Pancreas (tissue), 10 donors: ENCODE measurements around the gene TNRC6A. TPM values are rescaled to one million over a fixed set of nuclear protein-coding genes. Genes with fewer than 3 reads are reported as not detected.

ENCODE experiments used
- ATAC-seq, 4 donors: fragments of 200-7000 bp; cut with Tn5 transposase; one replicate each; pipeline versions ENCODE4 v1.8.0 to v1.9.1; 2020; ENCODE audit warnings: mild to moderate bottlenecking in 4 of 4, moderate library complexity in 4 of 4
- DNase-seq, 6 donors: peaks; one replicate each; pipeline ENCODE4 v3.0.0-alpha.2; 2020
- FAIRE-seq: peaks from 2 replicates; lab custom pipeline; 2012; peaks lifted over from hg19 to GRCh38; lab: Jason Lieb, UNC
- H3K27ac ChIP-seq, 4 donors: fragments of 200-600 bp; sonication (generic); 1 replicate in 3 of 4; 2 replicates in 1 of 4; pipeline versions ENCODE4 v1.5.0 to v1.8.0; 2020
- H3K27me3 ChIP-seq, 4 donors: fragments of 200-600 bp; one replicate each; pipeline ENCODE4 v1.8.0; 2021
- H3K36me3 ChIP-seq, 3 donors: fragments of 200-600 bp; sonication (generic) in 1 of 3; one replicate each; pipeline versions ENCODE4 v1.5.0 to v1.8.0; 2020 to 2021
- H3K4me1 ChIP-seq, 3 donors: fragments of 200-600 bp; one replicate each; pipeline ENCODE4 v1.8.0; 2021
- H3K4me3 ChIP-seq, 4 donors: fragments of 200-600 bp; sonication (generic) in 2 of 4; one replicate each; pipeline versions ENCODE4 v1.5.0 to v1.8.0; 2020 to 2021
- H3K9me3 ChIP-seq, 4 donors: fragments of 200-600 bp; one replicate each; pipeline ENCODE4 v1.8.0; 2021
- CTCF ChIP-seq, 4 donors: fragments of 200-600 bp; sonication (generic) in 3 of 4; IDR thresholded peaks; one replicate each; pipeline versions ENCODE4 v1.5.0 to v1.8.0; 2021; ENCODE audit warnings: antibody characterized with exemption in 4 of 4
- WGBS, 2 donors: extraction: QIAGEN DNeasy Blood & Tissue Kit; methylation state at CpG; one replicate each; pipeline ENCODE4 v1.1.7; 2013; 5-methylcytosine and 5-hydroxymethylcytosine counted together
- intact Hi-C, 3 donors: fragments of 100-400 bp; cut with DNase I; formaldehyde crosslinking; loops; one replicate each; pipeline versions ENCODE4 v1.11.1 to v1.14.2; 2022
- polyA plus RNA-seq, 2 donors: library from polyadenylated mRNA; stranded (reverse); fragments of 200-250 nt; gene quantifications; one replicate each; pipeline ENCODE4 v1.2.3, GENCODE V29; 2013
- total RNA-seq, 6 donors: library from RNA; stranded (reverse); fragmentation: NEBNext Ultra II Directional in 4 of 6; extraction: Animal tissue kit (Norgen Biotek cat#: 25700) in 4 of 6; gene quantifications; one replicate each; pipeline versions ENCODE4 v1.2.1 to v1.2.4, GENCODE V29; 2021 to 2023
- donor health status: healthy with polysubstance abuse.
- donor health status: DM: no; HTN: no; CAD: no; lungs with moderate emphysema.
- donor health status: DM: no; HTN: no; CAD: no.
- donor health status: control.
- donor health status: control.
- donor health status: Bipolar disorder and iron deficiency.
- donor health status: DM: yes; HTN: yes; CAD: no.
- donor health status: DM: no; HTN: no; CAD: no.
- donor health status: DM: no; HTN: no; CAD: no.
- donor health status: DM: yes; HTN: yes; CAD: no.

TNRC6A gene
- total and polyA plus RNA-seq, 8 donors: 15.6 to 33.9 (median 23.2) TPM

- Histone ChIP-seq H3K27me3 (no peaks in the 10 kb centered on the region), H3K9me3 (no peaks in the 10 kb centered on the region), H3K4me1 (no peaks in the 10 kb centered on the region), H3K27ac (no peak overlapping the region), H3K36me3 (no peaks in the 10 kb centered on the region), H3K4me3 (no peak overlapping the region)
- 69 to 71% methylated on average over 8 of the region's 8 CpGs for WGBS, 2 donors
- ATAC-seq (no peak), FAIRE-seq (no peak), DNase-seq (no peak)
- intact Hi-C loops: no loop called here
- TF ChIP-seq CTCF (IDR thresholded peaks at IDR 0.05): no peak
These were observed 122.2 kb downstream of the TNRC6A start for GRCh38 chr16:24851700-24852099.

GRCh38 chr16:24852281-24852721 lies 122.8 kb downstream of the TNRC6A start:
- FAIRE-seq (no peak), DNase-seq (no peak), ATAC-seq (no peak)
- H3K9me3 ChIP-seq: no peaks in the 10 kb centered on the region
- H3K27ac ChIP-seq: no peak overlapping the region
- H3K36me3 ChIP-seq: no peaks in the 10 kb centered on the region
- no peak overlapping the region for H3K4me3 ChIP-seq
- TF ChIP-seq CTCF (IDR thresholded peaks at IDR 0.05): no peak
- H3K27me3 ChIP-seq: no peaks in the 10 kb centered on the region
- H3K4me1 ChIP-seq: no peaks in the 10 kb centered on the region
- WGBS, 2 donors: 67 to 77% methylated on average over 8 of the region's 8 CpGs
- intact Hi-C loops: no loop called here

- Histone ChIP-seq H3K9me3 (no peaks in the 10 kb centered on the region), H3K27ac (no peak overlapping the region), H3K4me3 (no peak overlapping the region), H3K27me3 (no peaks in the 10 kb centered on the region), H3K4me1 (no peaks in the 10 kb centered on the region), H3K36me3 (no peaks in the 10 kb centered on the region)
- ATAC-seq (no peak), DNase-seq (no peak), FAIRE-seq (no peak)
- intact Hi-C loops: no loop called here
- 77 to 80% methylated on average over 8 of the region's 8 CpGs for WGBS, 2 donors
- TF ChIP-seq CTCF (IDR thresholded peaks at IDR 0.05): no peak
These were observed 123.8 kb downstream of the TNRC6A start for GRCh38 chr16:24853169-24853824.

- Histone ChIP-seq H3K4me1 (no peaks in the 10 kb centered on the region), H3K27ac (no peak overlapping the region), H3K27me3 (no peaks in the 10 kb centered on the region), H3K9me3 (no peaks in the 10 kb centered on the region), H3K4me3 (no peak overlapping the region), H3K36me3 (no peaks in the 10 kb centered on the region)
- FAIRE-seq: no peak
- peak in 3 of 4 donors; percentile 30 to 61 (median 35) for ATAC-seq
- intact Hi-C loops: no loop called here
- no peak for TF ChIP-seq CTCF (IDR thresholded peaks at IDR 0.05)
- 26 to 32% methylated on average over 18 of the region's 18 CpGs for WGBS, 2 donors
- no peak for DNase-seq
These were observed 124.4 kb downstream of the TNRC6A start for GRCh38 chr16:24853830-24854229.

- no peak for DNase-seq
- intact Hi-C loops: no loop called here
- FAIRE-seq: no peak
- Histone ChIP-seq H3K27me3 (no peaks in the 10 kb centered on the region), H3K4me1 (no peaks in the 10 kb centered on the region), H3K4me3 (no peak overlapping the region), H3K27ac (no peak overlapping the region), H3K9me3 (no peaks in the 10 kb centered on the region), H3K36me3 (no peaks in the 10 kb centered on the region)
- no peak for TF ChIP-seq CTCF (IDR thresholded peaks at IDR 0.05)
- no peak for ATAC-seq
These were observed 125.2 kb downstream of the TNRC6A start for GRCh38 chr16:24854607-24855171.
